AG09319 (cell line): ENCODE results near the gene ZNF682.
A peak's percentile ranks its signal among the peaks of the same experiment; 100 is the strongest.
"Not testable (repeated sequence)": the region's sequence is repeated elsewhere in the genome, so short reads cannot be mapped to it uniquely, and the experiment has no call there.

Experiments
- DNase-seq: peaks from one replicate; pipeline ENCODE4 v3.0.0-alpha.2; 2010; ENCODE audit warnings: low read depth; ENCODE audit errors: extremely low read depth
- TF ChIP-seq, protein P1 (sequence below): IDR thresholded peaks from 2 replicates; pipeline ENCODE4 v1.5.1; 2011; ENCODE audit warnings: low read depth, mild to moderate bottlenecking, inconsistent platforms, low read length, moderate library complexity

Gene ZNF682

DNA sequence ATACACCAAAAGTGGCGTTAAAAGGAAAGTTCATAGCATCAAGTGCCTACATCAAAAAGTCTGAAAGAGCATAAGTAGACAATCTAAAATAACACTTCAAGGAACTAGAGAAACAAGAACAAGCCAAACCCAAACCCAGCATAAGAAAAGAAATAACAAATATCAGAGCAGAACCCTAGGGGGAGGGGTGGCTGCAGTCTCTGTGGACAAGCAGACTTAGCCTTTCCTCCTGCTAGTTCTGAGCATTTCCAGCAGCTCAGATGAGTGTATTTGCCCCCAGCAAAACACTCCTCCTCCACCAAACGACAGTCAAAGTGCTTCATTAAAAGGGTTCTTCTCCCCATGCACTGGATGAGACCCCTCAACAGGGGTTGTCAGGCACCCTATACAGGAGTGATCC is 31.4 kb upstream of the ZNF682 start:
- DNase-seq: no peak
- TF ChIP-seq, protein P1, sequence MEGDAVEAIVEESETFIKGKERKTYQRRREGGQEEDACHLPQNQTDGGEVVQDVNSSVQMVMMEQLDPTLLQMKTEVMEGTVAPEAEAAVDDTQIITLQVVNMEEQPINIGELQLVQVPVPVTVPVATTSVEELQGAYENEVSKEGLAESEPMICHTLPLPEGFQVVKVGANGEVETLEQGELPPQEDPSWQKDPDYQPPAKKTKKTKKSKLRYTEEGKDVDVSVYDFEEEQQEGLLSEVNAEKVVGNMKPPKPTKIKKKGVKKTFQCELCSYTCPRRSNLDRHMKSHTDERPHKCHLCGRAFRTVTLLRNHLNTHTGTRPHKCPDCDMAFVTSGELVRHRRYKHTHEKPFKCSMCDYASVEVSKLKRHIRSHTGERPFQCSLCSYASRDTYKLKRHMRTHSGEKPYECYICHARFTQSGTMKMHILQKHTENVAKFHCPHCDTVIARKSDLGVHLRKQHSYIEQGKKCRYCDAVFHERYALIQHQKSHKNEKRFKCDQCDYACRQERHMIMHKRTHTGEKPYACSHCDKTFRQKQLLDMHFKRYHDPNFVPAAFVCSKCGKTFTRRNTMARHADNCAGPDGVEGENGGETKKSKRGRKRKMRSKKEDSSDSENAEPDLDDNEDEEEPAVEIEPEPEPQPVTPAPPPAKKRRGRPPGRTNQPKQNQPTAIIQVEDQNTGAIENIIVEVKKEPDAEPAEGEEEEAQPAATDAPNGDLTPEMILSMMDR: no peak

DNA sequence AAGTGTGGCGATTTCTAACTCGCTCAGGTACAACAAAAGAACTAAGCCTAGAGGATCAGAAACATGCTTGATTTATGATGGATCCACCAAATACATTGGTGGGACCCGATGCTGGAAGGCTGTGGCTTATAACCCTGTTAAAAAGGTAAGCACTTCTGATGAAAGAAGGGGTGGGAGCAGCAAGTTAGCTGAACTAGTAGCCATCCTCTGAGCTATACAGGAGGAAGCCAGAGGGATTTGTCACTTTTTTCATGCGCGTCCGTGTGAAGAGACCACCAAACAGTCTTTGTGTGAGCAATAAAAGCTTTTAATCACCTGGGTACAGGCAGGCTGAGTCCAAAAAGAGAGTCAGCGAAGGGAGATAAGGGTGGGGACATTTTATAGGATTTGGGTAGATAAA is 29.3 kb upstream of the ZNF682 start:
- not testable (repeated sequence) for DNase-seq

DNA sequence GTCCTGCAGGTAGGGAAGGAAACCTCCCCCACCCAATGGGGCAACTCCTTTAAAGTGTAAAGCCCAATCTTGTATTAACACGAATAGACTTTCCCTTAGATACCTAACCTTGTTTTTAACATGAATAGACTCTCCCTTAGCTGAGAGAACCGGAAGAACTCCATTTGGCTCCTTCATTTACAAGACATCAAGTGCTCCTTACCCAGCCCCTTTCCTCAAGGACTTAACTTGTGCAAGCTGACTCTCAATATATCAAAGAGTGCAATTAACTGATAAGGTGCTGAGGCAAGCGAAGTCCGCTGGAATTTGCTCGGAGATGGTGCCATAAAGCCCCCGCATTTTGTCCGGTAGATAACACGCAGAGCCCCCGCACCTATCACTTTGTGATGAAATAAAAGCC is 28.6 kb upstream of the ZNF682 start:
- DNase-seq: no peak
- TF ChIP-seq, protein P1: no peak

DNA sequence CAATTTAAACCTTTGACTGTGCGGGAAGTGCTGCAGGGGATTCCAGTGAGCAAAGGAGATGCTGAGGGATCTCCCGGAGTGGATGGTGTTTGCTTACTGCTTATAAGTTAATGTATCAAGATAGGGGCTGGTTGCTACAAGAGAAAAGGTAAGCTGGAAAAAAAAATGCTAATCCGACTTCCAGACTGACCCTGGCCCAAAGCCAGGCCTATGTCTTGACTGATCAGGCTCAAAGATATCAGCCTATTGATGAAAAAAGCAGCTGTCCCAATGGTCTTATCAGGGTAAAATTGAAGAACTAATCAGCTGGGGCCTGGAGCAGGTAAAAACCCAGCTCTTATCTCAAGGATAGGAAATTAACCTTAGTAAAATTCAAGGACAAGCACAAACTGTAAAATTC is 27.6 kb upstream of the ZNF682 start:
- DNase-seq: no peak
- TF ChIP-seq, protein P1: no peak

DNA sequence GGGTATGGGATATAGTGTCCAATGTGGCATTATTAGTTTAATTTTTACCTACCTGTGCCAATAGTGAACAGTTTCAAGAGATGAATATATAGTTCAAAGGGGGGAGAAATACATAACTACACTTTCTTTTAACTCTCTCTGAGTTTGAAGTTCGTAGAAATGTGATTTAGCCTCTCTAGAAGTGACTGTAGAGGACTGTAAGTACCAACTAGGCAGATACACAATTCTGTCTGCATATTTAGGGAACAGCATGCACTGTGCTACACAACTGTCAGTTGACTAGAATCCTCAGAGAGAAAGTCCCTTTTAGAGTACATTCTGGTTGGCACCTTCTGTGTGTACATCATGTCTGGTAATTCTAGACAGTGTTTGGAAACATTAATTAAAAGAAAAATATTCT is 21.0 kb upstream of the ZNF682 start:
- no peak for DNase-seq
- TF ChIP-seq, protein P1: no peak

DNA sequence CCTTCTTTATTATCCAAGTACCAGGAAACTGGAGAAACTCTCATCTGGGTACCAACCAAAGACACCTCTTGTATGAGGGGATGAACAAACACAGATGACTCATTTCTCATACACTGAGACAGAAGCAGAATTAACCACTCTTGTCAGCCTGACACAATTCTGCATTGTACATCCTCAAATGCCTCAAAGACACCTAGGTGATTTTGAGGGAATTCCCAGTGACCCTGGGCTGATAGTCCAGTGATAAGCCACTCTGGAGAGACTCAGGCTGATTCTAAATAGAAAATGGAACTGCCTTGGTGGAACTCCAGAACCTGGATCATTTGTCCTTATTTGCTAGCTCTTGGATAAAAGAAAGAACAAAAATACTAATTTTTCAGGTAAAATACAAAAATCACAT is 19.4 kb upstream of the ZNF682 start:
- not testable (repeated sequence) for DNase-seq

DNA sequence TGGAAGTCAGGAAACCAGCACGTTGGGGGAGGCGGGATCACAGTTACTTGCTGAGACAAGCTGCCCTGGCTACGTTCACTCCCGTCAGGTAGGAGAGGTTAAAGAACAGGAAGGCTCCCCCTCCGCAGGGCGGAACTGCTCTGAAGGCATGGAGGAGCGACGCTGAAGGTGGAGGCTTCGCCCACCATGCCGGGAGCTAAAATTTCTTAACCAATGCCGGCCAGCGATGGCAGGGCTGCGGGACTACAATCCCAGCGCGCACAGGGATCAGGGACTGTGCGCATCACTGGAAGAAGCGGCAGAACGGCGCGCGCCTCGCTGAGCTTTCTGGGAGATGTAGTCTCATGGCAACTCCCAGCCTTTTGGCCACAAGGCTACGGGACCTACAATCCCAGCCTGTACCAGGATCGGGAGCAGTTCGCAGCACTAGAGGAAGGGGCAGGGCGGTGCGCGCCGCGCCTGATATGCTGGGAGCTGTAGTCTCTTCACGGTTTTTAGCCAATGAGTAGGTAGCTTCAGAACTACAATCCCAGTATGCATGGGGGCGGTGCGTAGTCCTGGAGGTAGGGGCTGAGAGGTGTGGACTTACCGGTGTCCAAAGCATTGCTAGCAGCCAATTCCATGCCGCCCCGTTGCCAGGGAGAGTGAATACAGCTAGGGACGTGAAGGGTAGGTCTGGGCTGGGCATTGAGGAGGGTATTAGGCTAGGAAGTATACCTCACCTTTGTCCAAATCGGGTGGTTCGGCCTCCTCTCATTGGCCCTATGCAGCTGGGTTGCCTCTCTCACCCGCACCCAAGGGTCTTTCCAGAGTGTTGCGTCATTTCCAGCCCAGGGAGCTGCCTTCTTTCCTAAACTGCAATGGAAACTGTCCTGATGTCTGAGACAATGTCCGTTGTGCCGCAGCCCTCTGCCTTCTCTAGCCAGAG is 12.8 kb upstream of the ZNF682 start:
- TF ChIP-seq, protein P1: no peak
- DNase-seq: peak; percentile 96

DNA sequence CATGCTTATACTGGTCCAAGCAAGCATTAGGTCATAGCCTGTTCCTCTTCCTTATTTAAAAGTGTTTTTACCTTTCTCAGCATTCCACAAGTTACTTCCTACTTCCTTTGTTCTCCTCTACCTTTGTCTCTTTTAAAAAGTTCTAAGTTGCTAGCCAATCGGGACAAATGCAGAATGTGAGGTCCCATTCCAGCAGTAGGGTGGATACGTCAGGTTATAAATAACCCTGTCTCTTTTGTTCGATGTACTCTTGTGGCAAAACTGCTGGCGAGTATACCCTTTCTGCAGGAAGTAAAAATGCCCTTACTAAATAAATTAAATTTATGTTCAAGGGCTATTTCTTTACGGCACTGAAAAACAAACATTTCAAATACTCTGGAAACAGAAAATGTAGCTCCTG is 6.4 kb upstream of the ZNF682 start:
- not testable (repeated sequence) for DNase-seq

DNA sequence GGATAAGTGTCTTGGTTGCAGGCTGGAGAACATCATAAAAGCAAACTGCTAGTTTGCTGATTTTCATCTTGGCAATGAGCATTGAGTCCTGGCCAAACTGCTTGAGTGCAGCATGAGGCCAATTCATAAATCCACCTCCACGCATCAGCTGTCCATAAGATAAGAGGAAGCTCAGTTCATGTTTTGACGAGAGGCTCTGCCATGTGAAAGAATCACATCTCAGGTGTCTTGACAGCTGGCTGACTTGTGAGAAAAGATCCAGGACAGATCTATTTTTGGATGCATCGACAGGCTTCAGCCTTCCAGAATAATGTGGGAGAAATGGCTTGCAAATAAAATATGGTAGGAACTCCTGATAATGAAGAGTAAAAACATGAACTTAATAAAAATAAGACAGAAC is 5.4 kb upstream of the ZNF682 start:
- TF ChIP-seq, protein P1: no peak
- no peak for DNase-seq
